ENCODE data around the gene NR4A3.
"Not testable (repeated sequence)": the region's sequence is repeated elsewhere in the genome, so short reads cannot be mapped to it uniquely, and the experiment has no call there.

The NR4A3 gene

GRCh38 chr9:99835142-99835541, 13.5 kb downstream of the NR4A3 start:
- no peak for DNase-seq

GRCh38 chr9:99835581-99835980, 13.9 kb downstream of the NR4A3 start:
- no peak for DNase-seq

- no peak for DNase-seq
These were observed 18.4 kb downstream of the NR4A3 start for GRCh38 chr9:99840072-99840471.

GRCh38 chr9:99845063-99845462, 23.4 kb downstream of the NR4A3 start:
- no peak for DNase-seq

GRCh38 chr9:99848447-99848846, 26.8 kb downstream of the NR4A3 start:
- no peak for DNase-seq

DNA sequence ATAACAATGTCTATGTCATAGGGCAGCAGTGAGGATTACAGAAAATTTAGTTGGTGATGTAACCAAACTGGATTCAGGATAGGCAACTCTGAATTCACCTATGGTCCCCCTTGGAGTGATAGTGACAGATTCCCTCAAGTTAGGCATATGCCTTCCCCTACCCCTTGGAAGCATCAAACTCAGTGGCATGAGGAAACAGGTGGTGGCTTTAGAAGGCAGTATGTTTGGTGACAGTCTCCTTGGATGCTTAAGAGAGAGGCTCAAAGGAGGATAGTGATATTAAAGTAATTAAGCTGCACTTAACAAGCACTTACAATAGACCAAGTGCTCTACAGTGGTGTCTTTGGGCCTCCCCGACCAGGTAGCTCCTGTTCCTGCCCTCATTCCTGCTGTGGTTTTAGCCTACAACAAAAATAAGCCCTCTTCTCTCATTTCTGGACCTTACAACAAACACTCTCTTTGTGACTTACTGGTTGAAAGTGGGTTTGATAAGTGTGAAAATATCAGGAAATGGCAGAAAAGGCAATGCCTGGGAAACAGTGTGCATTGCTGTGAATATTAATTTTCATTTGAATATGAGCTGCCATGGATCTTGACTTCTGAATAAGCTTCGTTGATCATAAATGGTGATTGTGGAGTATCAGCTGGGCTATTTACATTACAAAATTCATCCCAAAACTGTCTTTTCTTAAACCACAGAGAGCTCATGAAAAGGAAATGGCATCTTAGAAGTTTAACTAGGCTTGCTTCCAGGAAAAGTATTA, 29.2 kb downstream of the NR4A3 start:
- no peak for DNase-seq

GRCh38 chr9:99851500-99851822, 29.8 kb downstream of the NR4A3 start:
- no peak for DNase-seq

GRCh38 chr9:99852617-99853016, 30.9 kb downstream of the NR4A3 start:
- DNase-seq: no peak

DNA sequence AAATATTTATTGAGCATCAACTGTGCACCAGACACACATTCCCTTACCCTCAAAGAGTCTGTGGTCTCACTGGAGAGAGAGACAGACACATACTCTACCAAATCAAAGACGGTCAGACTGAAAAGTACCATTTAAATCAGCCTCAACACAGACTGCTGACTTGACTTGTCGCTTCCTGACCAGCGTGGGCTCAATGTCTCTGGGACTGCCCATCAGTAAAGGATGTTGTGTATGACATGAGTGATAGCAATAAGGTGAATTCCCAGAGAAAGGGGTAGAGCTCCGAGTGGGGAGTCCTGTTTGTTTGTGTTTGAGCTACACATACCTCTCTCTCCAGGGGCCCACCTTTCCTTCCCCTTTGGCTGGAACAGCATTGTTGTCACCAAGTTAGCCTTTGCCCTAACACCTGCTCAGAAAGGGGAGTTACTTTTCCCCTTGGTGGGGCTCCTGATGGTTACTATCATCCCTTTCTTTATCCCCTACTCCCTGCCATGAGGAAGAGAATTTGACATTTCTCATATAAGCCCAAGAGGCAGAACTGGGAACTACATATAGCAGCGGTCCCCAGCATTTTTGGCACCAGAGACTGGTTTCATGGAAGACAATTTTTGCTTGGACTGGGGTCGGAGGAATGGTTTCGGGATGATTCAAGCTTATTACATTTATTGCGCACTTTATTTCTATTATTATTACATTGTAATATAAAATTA, 33.9 kb downstream of the NR4A3 start:
- no peak for DNase-seq

GRCh38 chr9:99857576-99857975, 35.9 kb downstream of the NR4A3 start:
- not testable (repeated sequence) for DNase-seq

DNA sequence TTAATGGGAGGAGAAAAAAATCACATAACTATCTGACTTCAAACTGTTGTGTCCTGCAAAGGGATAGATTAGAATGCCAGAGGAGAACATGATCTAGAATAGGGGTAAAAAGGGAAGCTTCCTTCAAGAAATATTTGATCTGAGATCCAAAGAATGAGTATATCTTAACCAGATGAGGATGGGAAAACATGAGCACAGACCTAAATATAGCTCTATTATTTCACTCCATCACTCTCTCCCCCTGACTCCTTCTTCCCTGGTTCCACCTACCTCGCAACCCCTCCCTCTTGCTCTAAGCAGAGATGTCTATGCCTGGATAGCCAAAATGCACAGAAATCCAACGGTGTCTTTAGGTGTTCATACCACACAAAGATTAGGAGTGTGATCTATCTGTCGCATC, 36.4 kb downstream of the NR4A3 start:
- no peak for DNase-seq

DNA sequence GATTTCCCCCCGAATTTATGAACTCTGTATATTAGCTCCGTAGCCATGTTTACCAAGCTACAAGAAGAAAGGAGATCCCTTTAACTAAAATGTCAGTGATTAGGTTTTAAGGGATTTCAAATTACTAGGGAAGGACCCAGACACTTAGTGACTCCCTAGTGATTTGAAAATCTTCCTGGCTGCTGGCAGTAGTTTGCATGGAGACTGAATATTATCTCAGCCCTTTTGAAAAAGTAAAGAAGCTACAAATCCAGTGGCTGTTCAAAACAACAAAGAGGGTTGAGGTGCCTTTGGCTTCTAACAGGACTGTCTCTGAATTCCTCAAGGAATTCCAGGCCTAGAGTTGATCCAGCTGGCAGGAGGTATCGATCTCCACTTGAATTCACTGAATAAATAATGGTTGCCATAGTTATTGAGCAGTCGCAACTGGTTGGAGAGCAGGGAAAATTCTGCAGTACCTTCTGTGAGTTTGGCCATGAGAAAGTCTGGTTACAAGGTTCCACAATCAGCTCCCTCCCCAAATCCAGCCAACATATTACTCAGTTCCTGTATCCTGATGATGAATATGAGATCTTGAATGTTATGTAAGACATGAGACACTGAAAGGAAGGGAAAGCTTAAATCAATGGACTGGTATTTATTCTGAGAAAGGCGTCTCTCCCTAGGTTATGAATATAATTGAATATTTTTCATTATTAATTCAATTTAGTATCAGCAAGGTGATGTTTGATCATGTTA, 37.7 kb downstream of the NR4A3 start:
- DNase-seq: no peak

GRCh38 chr9:99860266-99860665, 38.6 kb downstream of the NR4A3 start:
- no peak for DNase-seq

- DNase-seq: no peak
These were observed 42.3 kb downstream of the NR4A3 start for GRCh38 chr9:99863955-99864354.

DNA sequence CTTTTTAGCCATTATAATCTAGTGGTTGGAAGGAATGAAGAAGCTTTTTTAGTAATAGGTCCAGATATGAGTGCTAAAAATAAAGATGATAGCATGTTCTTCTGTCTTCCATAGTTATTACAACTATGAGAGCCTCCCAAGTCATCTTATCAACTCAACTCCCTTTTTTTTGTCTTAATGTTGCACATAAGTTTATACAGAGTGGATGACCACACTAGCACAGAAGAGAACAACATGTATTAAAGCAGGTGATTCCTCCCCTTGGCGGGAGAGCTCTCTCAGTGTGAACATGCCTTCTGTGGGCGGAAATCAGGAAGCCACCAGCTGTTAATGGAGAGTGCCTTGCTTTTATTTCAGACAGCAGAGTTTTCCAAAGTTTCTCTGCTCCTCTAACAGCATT, 44.7 kb downstream of the NR4A3 start:
- DNase-seq: no peak

DNA sequence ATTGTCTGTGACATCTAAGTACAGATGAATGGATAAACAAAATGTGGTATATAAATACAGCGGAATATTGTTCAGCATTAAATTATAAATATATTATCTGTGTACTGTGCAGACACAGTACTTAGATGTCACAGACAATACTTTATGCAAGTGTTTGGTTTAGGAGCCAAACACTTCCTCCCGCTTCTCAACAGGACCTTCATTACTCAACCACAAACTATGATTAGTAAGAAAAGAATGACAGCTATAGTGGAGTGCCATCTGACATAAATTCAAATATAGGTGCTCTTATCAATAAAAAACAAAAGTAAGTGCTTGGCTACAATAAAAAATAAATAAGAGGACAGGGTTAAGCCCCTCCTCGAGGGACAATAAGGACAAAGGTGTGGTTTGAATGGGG, 45.9 kb downstream of the NR4A3 start:
- DNase-seq: no peak

DNA sequence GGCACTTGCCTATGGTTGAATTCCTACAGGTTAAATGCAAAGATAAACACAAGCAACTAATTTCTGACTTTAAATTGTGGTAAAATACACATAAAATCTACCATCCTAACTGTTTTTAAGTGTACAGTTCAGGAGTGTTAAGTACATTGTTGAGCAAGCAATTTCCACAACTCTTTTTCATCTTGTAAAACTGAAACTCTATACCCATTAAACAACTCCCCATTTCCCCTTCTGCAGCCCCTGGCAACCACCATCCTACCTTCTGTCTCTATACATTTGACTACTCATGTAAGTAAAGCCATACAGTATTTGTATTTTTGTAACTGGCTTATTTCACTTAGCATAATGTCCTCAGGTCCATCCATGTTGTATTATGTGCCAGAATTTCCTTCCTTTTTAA, 46.3 kb downstream of the NR4A3 start:
- no peak for DNase-seq

- no peak for DNase-seq
These were observed 47.2 kb downstream of the NR4A3 start for GRCh38 chr9:99868845-99869244.

GRCh38 chr9:99870126-99870525, 48.4 kb downstream of the NR4A3 start:
- DNase-seq: no peak

GRCh38 chr9:99873531-99873930, 51.8 kb downstream of the NR4A3 start:
- DNase-seq: no peak

GRCh38 chr9:99873943-99874584, 52.4 kb downstream of the NR4A3 start:
- DNase-seq: no peak

DNA sequence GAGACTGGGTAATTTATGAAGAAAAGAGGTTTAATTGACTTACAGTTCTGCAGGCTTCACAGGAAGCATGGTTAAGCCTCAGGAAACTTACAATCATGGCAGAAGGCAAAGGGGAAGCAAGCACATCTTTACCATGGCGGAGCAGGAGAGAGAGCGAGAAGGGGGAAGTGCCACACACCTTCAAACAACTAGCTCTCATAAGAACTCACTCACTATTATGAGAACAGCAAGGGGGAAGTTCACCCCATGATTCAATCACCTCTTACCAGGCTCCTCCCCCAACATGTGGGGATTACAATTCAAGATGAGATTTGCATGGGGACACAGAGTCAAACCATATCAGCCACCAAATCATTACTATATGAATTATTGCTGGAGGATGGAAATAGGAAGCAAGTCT, 54.5 kb downstream of the NR4A3 start:
- no peak for DNase-seq

GRCh38 chr9:99878651-99879050, 57.0 kb downstream of the NR4A3 start:
- DNase-seq: no peak

- DNase-seq: no peak
These were observed 60.1 kb downstream of the NR4A3 start for GRCh38 chr9:99881769-99882168.
